Measurements from ENCODE around the gene NLGN1.

The NLGN1 gene

DNA sequence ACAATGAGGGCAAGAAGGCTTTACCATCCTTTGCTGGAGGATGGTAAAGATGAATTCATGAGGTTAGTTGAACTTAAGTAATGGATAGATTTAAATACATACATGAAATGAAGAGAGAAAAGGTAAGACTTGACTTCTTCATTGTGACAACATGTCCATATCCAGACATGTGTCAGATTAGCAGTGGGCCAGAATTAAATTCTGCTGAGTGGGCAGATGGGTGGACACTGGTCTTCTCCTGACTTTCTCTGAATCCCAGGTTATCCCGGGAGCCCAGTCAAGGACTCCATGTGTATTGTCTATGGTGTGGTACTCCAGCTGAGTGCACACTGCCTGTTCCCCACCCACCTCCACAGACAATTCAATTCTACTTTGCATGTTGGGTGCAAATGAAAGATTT lies 603.1 kb downstream of the NLGN1 start:
- Mint-ChIP-seq H3K9me3 (no peaks in the 10 kb centered on the region), H3K36me3 (ENCODE audit: low read depth) (no peaks in the 10 kb centered on the region)

DNA sequence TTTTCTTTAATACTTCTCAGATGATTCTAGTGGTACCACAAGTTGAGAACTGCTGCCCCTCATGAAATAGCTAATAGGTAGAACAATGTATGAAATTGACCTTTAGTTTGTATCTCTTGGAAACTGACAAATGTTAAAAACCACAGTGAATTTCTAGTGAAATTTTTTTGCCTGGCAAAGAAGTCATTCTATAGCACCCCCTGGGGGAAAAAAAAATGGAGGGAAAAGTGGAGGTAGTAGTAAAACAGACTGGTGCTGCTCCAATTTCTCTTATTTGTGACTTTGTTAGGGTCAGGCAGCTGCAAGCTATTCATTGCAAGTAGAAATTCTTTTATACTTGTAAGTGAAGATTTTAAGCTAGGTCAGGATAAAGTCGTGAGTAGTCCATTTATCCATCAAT lies 605.0 kb downstream of the NLGN1 start:
- no peaks in the 10 kb centered on the region for H3K27me3 Mint-ChIP-seq (ENCODE audit: low read depth)
- no peaks in the 10 kb centered on the region for H3K9me3 Mint-ChIP-seq
- H3K4me3 Mint-ChIP-seq = no peak overlapping the region
- DNase-seq (ENCODE audit: low spot score) = no peak
- H3K27ac Mint-ChIP-seq = no peak overlapping the region
- H3K4me1 Mint-ChIP-seq (ENCODE audit: low read depth) = no peaks in the 10 kb centered on the region
- no peaks in the 10 kb centered on the region for H3K36me3 Mint-ChIP-seq (ENCODE audit: low read depth)

More for the DNA sequence above, 603.1 kb downstream of the NLGN1 start:
- H3K4me3 Mint-ChIP-seq = no peak overlapping the region
- no peak for DNase-seq (ENCODE audit: low spot score)
- H3K4me1 Mint-ChIP-seq (ENCODE audit: low read depth) = no peaks in the 10 kb centered on the region
- H3K27me3 Mint-ChIP-seq (ENCODE audit: low read depth) = no peaks in the 10 kb centered on the region
- H3K27ac Mint-ChIP-seq = no peak overlapping the region

DNA sequence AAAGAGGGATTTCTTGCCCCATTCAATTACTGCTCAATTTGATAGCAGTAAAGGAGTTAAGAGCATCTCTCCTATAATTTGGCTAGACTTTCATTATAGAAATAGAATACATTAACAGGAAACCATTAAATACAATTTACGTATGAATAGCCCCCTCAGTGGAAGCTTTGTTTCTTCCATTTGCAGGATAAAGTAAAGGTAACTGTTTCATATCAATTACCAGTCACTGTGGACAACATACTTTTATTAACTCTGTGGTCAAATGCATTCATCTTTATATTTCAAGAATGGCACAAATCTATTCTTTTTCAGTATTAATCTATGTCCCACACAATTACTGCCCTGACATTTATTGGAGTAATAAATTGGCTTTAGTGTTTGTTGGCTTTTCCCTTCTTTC lies 613.4 kb downstream of the NLGN1 start:
- Mint-ChIP-seq H3K27ac (no peak overlapping the region), H3K36me3 (ENCODE audit: low read depth) (no peaks in the 10 kb centered on the region), H3K27me3 (ENCODE audit: low read depth) (no peaks in the 10 kb centered on the region), H3K9me3 (no peaks in the 10 kb centered on the region), H3K4me3 (no peak overlapping the region), H3K4me1 (ENCODE audit: low read depth) (no peaks in the 10 kb centered on the region)
- DNase-seq (ENCODE audit: low spot score) = no peak

DNA sequence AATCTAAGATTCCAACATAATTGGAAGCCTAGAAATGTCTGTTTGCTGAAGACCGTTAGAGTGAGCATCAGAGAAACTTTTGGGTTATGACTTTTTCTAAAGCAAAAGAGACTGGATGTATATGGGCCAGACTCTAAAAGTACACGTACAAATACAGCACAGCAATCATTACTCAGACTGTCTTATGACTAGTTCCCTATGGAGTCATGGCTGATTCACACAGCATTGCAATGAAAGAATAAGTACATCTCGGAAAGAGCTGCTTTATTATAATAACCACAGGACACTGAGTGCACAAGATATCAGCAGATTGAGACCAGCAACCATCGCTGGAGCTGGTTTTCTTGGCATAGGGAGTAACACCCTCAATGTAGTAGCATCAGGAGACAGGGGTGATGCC lies 618.6 kb downstream of the NLGN1 start:
- DNase-seq (ENCODE audit: low spot score) = no peak
- Mint-ChIP-seq H3K4me1 (ENCODE audit: low read depth) (no peaks in the 10 kb centered on the region), H3K27me3 (ENCODE audit: low read depth) (no peaks in the 10 kb centered on the region), H3K9me3 (no peaks in the 10 kb centered on the region), H3K4me3 (no peak overlapping the region), H3K27ac (no peak overlapping the region), H3K36me3 (ENCODE audit: low read depth) (no peaks in the 10 kb centered on the region)

- H3K9me3 Mint-ChIP-seq = no peaks in the 10 kb centered on the region
- H3K27me3 Mint-ChIP-seq (ENCODE audit: low read depth) = no peaks in the 10 kb centered on the region
- no peak overlapping the region for H3K27ac Mint-ChIP-seq
- H3K36me3 Mint-ChIP-seq (ENCODE audit: low read depth) = no peaks in the 10 kb centered on the region
- H3K4me3 Mint-ChIP-seq = no peak overlapping the region
- DNase-seq (ENCODE audit: low spot score) = no peak
- no peaks in the 10 kb centered on the region for H3K4me1 Mint-ChIP-seq (ENCODE audit: low read depth)
Measured at GRCh38 chr3:174020156-174020555, 622.6 kb downstream of the NLGN1 start.

GRCh38 chr3:174023421-174023820 lies 625.9 kb downstream of the NLGN1 start:
- Mint-ChIP-seq H3K36me3 (ENCODE audit: low read depth) (no peaks in the 10 kb centered on the region), H3K27ac (no peak overlapping the region), H3K9me3 (peaks cover 7% of the 10 kb centered on the region), H3K4me1 (ENCODE audit: low read depth) (no peaks in the 10 kb centered on the region), H3K27me3 (ENCODE audit: low read depth) (no peaks in the 10 kb centered on the region), H3K4me3 (no peak overlapping the region)
- no peak for DNase-seq (ENCODE audit: low spot score)

DNA sequence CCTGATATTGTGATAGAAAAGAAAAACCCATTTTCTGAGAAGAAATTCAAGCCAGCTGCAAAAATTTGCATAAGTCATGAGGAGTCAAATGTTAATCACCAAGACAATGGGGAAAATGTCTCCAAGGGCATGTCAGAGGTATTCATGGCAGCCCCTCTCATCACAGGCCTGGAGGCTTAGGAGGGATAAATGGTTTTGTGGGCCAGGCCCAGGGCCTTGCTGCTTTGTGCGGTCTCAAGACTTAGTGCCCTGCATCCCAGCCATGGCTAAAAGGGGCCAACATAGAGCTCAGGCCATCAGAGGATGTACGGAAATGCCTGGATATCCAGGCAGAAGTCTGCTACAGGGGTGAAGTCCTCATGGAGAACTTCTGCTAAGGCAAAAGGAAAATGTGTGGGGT lies 631.1 kb downstream of the NLGN1 start:
- H3K27me3 Mint-ChIP-seq (ENCODE audit: low read depth) = no peaks in the 10 kb centered on the region
- DNase-seq (ENCODE audit: low spot score) = no peak
- no peaks in the 10 kb centered on the region for H3K4me1 Mint-ChIP-seq (ENCODE audit: low read depth)
- H3K4me3 Mint-ChIP-seq = no peak overlapping the region
- no peaks in the 10 kb centered on the region for H3K36me3 Mint-ChIP-seq (ENCODE audit: low read depth)
- no peak overlapping the region for H3K27ac Mint-ChIP-seq
- H3K9me3 Mint-ChIP-seq = peaks cover 14% of the 10 kb centered on the region

- Mint-ChIP-seq H3K27ac (no peak overlapping the region), H3K36me3 (ENCODE audit: low read depth) (no peaks in the 10 kb centered on the region), H3K9me3 (peaks cover 3% of the 10 kb centered on the region), H3K27me3 (ENCODE audit: low read depth) (no peaks in the 10 kb centered on the region), H3K4me3 (no peak overlapping the region), H3K4me1 (ENCODE audit: low read depth) (no peaks in the 10 kb centered on the region)
- DNase-seq (ENCODE audit: low spot score) = no peak
Measured at GRCh38 chr3:174035328-174035886, 637.9 kb downstream of the NLGN1 start.

DNA sequence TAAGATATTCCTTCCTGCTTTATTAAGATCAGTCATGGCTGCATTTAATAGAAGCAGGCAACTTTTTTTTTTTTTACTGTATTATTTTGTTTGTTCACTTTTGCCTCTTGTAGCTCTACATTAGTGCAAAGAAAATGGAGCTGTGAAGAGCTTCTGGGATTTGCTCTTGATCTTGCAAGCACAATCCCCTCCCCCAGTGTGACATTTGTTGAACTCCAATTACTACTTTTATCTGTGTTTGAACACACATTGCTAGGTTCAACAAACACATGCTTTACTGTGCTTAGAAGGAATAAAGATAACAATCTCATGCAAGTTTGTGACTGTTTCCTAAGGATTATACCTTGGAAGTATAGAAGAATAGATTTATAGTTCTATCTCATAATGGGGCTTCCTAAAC lies 648.8 kb downstream of the NLGN1 start:
- H3K9me3 Mint-ChIP-seq = peaks cover 22% of the 10 kb centered on the region
- no peaks in the 10 kb centered on the region for H3K4me1 Mint-ChIP-seq (ENCODE audit: low read depth)
- H3K27me3 Mint-ChIP-seq (ENCODE audit: low read depth) = no peaks in the 10 kb centered on the region
- no peak overlapping the region for H3K4me3 Mint-ChIP-seq
- no peaks in the 10 kb centered on the region for H3K36me3 Mint-ChIP-seq (ENCODE audit: low read depth)
- H3K27ac Mint-ChIP-seq = no peak overlapping the region
- DNase-seq (ENCODE audit: low spot score) = no peak

DNA sequence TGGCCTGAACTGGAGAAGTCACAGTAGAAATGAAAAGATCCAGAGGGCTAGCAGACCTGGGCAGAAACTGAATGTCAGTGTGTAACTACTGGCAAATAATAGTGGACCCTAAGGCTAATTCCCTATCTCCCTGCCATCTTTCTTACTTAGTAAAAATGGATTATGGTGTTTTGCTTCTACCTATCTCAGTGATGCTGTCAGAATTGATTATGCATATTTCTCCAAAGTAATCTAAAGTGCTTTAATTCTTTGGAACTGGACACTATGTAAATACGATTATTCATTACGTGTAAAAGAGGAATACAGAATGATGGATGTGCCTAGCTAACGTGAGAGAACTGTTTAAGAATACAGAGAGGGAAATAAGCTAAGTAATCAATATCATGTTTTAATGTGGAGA lies 651.9 kb downstream of the NLGN1 start:
- H3K27ac Mint-ChIP-seq = no peak overlapping the region
- H3K4me1 Mint-ChIP-seq (ENCODE audit: low read depth) = no peaks in the 10 kb centered on the region
- H3K36me3 Mint-ChIP-seq (ENCODE audit: low read depth) = no peaks in the 10 kb centered on the region
- peaks cover 12% of the 10 kb centered on the region for H3K9me3 Mint-ChIP-seq
- H3K4me3 Mint-ChIP-seq = no peak overlapping the region
- H3K27me3 Mint-ChIP-seq (ENCODE audit: low read depth) = no peaks in the 10 kb centered on the region
- DNase-seq (ENCODE audit: low spot score) = no peak

- no peaks in the 10 kb centered on the region for H3K36me3 Mint-ChIP-seq (ENCODE audit: low read depth)
Measured at GRCh38 chr3:174051191-174051590, 653.6 kb downstream of the NLGN1 start.

GRCh38 chr3:174058804-174059203 lies 661.3 kb downstream of the NLGN1 start:
- no peak overlapping the region for H3K4me3 Mint-ChIP-seq
- H3K27ac Mint-ChIP-seq = no peak overlapping the region
- H3K9me3 Mint-ChIP-seq = no peaks in the 10 kb centered on the region
- DNase-seq (ENCODE audit: low spot score) = no peak
- H3K27me3 Mint-ChIP-seq (ENCODE audit: low read depth) = no peaks in the 10 kb centered on the region
- H3K36me3 Mint-ChIP-seq (ENCODE audit: low read depth) = no peaks in the 10 kb centered on the region
- no peaks in the 10 kb centered on the region for H3K4me1 Mint-ChIP-seq (ENCODE audit: low read depth)

More at GRCh38 chr3:174051191-174051590, 653.6 kb downstream of the NLGN1 start:
- DNase-seq (ENCODE audit: low spot score) = no peak
- Mint-ChIP-seq H3K4me1 (ENCODE audit: low read depth) (no peaks in the 10 kb centered on the region), H3K27me3 (ENCODE audit: low read depth) (no peaks in the 10 kb centered on the region), H3K4me3 (no peak overlapping the region), H3K27ac (no peak overlapping the region), H3K9me3 (peaks cover 3% of the 10 kb centered on the region)

DNA sequence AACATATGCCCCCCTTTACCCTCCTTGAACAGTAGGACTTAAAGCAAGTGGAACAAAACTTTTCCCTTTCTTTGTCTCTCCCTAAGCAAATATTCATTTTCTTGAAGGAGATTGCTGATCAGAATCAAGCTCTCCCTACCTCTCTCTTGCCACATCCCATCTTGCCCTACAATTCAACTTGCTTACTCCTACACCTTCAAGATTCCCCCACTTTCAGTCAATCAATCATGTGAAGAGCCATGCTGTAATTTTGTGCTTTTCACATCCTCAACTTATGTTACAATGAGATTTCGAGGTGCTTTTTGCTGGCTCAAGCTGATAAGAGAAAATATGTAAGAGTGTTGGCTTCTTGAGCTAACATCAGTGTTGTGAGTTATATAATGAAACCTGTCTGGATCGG lies 662.9 kb downstream of the NLGN1 start:
- H3K4me1 Mint-ChIP-seq (ENCODE audit: low read depth) = no peaks in the 10 kb centered on the region
- H3K27me3 Mint-ChIP-seq (ENCODE audit: low read depth) = no peaks in the 10 kb centered on the region
- H3K4me3 Mint-ChIP-seq = no peak overlapping the region
- H3K9me3 Mint-ChIP-seq = no peaks in the 10 kb centered on the region
- no peaks in the 10 kb centered on the region for H3K36me3 Mint-ChIP-seq (ENCODE audit: low read depth)
- H3K27ac Mint-ChIP-seq = no peak overlapping the region
- DNase-seq (ENCODE audit: low spot score) = no peak

- no peak overlapping the region for H3K27ac Mint-ChIP-seq
- DNase-seq (ENCODE audit: low spot score) = no peak
- no peaks in the 10 kb centered on the region for H3K9me3 Mint-ChIP-seq
- no peaks in the 10 kb centered on the region for H3K27me3 Mint-ChIP-seq (ENCODE audit: low read depth)
- H3K36me3 Mint-ChIP-seq (ENCODE audit: low read depth) = no peaks in the 10 kb centered on the region
- H3K4me1 Mint-ChIP-seq (ENCODE audit: low read depth) = no peaks in the 10 kb centered on the region
- H3K4me3 Mint-ChIP-seq = no peak overlapping the region
Measured at GRCh38 chr3:174061162-174061561, 663.6 kb downstream of the NLGN1 start.

DNA sequence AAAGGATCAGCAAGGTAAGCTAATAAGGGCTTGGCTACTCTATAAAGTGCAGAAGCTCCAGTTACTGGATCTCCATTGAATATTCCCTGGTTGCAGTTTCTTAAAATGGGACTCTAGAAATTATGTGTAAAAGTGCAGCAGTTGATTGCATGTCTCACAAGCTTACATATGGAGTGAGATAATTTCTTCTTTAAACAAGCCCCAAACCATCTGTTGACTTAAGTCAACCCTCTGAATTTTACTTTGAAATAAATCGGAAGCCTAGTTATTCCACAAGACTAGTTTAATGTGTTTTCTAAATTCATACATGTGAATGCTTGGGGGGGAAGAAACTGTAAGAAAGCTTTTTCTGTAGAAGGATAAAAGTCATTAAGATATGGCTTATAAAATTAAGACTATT lies 664.2 kb downstream of the NLGN1 start:
- H3K9me3 Mint-ChIP-seq = no peaks in the 10 kb centered on the region
- no peaks in the 10 kb centered on the region for H3K27me3 Mint-ChIP-seq (ENCODE audit: low read depth)
- no peak overlapping the region for H3K4me3 Mint-ChIP-seq
- H3K4me1 Mint-ChIP-seq (ENCODE audit: low read depth) = no peaks in the 10 kb centered on the region
- DNase-seq (ENCODE audit: low spot score) = no peak
- H3K36me3 Mint-ChIP-seq (ENCODE audit: low read depth) = no peaks in the 10 kb centered on the region
- H3K27ac Mint-ChIP-seq = no peak overlapping the region

All from T-helper 2 cell treated with Interferon-gamma antibody and Interleukin-4, amounts not matched to agents 5 μg/mL and 100 μg/mL, for 36 hours (primary cell).